GM04504 (cell line): ENCODE results near the gene DRC1.
A peak's percentile ranks its signal among the peaks of the same experiment; 100 is the strongest.
"Not testable (repeated sequence)": the region's sequence is repeated elsewhere in the genome, so short reads cannot be mapped to it uniquely, and the experiment has no call there.

Experiments
- DNase-seq: peaks from one replicate; pipeline ENCODE4 v3.0.0-alpha.2; 2012; ENCODE audit warnings: low read depth

Gene DRC1

DNA sequence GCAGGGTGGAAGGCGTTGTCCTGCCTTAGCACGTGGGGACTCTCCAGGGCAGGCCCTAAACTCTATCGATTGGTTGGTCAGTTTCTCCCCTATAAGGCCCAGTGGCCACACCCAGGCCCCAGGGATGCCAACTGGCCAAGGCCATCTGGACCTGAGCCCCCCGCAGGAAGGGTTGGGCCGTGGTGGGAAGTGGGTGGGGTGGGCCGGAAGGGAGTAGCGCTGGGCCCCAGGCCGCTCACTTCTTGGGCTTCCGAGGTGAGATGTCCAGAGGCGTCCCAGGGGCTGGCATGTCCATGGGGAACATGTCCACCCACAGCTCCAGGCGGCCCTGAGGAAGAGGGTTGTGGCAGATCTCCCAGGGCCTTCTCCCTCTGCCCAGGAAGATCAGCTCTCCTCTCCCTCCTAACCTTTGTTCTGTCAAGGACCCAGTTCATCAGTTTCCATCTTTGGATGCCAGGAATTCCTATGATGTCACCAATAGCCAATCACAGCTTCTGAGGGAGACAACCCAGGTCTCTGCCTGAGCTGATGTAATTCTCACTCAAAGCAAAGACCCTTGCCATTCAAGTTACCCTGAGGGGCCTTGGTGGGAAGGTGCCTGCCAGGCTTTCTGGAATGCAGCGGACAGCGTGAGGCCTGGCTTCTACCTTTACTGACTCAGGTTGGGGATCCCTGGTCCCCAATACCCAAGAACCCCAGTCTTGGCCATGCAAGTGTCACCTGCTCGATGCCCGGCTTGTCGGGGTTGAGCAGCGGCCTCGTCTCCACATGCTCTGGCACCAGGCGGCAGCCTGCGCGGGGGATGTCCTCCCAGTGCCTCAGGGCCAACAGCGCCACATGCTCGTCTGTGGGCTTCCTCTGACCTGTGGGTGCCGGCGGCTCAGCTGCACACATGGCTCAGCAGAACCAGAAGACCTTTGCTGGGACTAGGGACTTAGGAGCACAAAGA is 61.8 kb downstream of the DRC1 start:
- no peak for DNase-seq

DNA sequence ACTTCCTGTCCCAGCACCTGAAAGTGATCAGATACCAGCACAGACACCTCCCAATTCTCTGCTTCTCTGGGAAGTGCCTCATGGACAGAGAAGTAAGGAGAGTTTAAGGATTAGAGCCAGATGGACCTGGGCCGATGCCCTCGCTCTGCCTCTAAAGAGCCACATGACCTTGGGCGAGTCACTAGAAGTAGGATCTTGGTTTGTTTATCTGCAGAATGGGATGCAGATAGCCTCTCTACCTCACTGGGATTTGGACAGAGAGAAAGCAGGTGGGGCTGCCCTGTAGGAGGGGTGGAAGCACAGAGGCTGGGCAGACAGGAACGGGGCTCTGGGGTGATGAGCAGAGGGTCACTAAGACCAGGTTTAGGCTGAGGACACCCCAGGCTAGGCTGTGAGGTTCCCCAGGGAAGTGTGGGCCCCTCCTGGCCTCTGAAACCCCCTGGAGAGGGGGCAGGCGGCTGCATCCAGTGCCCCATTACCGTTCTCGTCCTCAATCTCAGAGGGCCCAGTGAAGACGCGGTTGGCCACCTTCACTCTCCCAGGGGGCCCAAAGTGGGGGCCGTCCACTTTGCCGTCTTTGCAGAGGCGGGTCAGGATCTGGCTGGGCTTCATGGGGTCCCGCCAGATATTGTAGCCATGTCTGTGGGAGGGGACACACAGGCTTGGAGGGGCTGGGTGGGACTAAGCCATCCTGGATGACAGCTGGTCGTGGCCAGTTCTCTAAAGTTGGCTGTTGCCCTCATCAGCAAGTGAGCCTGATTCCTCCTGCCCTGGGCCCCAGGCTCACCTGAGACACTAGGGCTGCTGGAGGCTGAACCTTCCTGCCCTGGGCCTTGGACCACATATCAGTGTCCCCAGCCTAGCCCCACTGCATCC is 62.9 kb downstream of the DRC1 start:
- DNase-seq, result no peak

DNA sequence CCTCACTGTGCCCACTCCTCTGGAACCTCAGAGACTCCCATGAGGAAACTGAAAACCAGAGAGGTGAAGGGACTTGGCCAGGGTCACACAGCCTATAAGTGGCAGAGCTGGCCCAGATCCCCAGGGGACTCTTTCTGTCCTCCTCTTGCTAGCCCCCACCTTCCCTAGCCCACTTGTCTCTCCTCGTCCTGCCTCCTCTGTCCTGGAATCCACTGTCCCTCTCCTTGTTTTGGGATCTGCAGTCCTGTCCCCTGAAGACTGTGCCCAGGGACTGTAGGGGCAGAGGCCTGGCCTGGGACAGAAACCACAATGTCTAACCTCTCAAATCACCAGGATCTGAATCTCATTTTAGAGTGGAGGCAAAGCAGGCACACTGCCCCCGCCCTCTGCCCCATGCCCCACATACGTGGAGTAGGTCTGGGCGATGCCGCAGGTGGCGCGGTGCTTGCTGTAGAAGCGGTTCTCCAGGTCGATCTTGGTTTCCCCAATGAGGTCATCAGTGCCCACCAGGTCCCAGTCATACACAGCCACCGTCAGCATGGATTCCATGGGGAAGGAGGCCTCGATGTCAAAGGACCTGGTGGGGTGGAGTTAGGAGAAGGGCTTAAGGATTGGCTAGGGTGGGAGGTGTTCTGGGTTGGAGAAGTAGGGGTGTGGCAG is 63.7 kb downstream of the DRC1 start:
- no peak for DNase-seq

DNA sequence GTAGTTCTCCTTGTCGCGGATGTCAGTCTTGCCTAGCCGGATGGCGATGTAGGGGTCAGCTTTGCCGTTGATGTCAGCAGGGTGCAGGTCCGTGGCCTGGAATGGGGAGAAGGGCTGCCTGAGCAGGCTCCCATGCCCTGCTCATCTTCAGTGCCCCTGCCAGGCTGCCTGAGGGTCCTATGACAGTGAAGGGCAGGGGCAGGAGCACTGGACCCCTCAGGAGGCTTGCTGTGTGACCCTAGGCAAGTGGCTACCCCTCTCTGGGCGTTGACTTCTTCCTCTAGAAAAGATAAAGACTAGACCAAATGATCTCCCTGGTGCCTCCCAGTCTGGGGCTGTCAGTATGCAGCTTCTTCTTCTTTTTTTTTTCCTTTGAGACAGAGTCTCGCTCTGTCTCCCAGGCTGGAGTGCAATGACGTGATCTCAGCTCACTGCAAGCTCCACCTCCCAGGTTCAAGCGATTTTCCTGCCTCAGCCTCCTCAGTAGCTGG is 64.3 kb downstream of the DRC1 start:
- DNase-seq, result no peak

DNA sequence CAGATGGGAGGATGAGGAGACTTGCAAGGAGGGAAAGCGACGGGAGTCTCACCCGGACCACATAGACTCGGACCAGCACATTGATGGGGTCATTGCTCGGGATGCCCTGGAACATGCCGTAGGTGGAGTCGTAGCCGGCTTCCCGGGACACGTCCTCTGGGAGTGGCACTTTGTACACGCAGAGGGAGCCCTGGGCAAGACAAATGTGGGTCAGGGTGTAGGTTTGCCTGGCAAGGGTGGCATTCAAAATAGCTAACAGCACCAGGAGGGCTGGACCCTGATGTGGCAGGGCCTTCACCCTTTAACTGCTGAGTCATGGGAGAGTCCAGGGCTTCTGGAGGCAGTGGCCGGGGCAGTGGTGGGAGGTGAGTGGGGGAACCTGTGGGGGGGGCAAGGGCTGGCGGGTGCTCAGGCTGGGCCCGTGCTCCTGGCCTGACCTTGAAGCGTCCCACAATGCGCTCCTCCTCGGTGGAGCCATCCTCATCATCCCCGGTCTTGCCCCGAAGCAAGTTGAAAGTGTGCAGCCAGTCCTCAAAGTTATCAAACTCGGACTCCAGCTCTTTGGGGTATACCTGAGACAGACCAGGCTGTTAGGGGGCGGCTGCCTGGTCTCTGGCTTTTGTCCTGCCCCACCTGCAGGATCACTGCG is 65.1 kb downstream of the DRC1 start:
- no peak for DNase-seq

DNA sequence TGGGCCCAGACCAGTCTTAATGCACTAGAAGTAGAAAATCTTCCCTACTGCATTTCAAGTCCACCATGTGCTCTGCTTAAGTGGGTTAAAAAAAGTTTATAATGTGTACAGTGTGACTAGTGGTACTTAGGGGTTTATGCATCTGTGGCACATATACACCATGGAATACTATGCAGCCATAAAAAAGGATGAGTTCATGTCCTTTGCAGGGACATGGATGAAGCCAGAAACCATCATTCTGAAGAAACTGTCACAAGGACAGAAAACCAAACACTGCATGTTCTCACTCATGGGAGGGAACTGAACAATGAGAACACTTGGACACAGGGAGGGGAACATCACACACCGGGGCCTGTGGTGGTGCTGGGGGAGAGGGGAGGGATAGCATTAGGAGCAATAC is 66.8 kb downstream of the DRC1 start:
- not testable (repeated sequence) for DNase-seq

DNA sequence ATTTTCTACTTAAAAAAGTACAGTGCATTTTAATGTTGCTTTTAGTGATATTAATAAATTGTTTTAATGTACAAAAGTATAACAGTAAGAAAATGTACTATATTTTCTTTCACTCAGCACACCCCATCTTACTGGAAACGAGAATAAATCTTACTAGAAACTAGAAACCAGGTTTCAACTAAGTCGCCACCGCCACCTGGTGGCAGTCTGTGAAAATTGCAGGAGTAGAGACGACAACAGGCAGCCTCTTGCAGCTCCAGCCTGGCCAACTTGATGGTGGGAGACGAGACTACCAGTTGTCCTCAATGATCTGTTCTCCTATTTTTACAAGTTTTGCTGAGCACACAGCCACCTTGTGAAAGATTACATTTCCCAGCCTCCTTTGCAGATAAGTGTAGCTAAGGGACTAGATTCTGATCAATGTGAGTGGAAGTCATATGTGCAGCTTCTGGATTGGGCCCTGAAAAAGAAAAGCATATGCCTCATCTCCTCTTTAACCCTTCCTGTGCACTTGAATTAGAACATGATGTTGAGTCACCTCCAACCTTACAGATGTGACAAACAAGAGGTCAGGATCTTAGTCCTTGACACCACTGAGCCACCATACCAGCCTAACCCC is 67.5 kb downstream of the DRC1 start:
- peak; percentile 8 for DNase-seq

DNA sequence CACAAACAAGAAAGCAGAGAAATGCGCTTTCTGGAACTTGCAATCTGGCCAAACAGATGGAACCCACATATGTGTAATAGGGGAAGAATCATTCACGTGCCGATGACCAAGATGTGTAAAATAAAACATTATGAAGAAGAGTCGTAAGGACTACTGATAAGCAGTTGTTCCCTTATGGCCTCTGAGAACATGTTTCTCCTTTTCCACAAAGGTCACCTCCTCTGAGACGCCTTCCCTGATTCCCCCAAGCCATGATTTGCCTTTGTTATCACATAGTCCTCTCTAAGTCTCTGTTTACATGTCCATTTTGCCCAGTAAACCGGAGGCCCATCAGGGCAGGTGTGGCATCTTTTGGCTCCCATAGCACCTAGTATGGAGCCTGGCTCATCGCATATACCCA is 68.2 kb downstream of the DRC1 start:
- no peak for DNase-seq

DNA sequence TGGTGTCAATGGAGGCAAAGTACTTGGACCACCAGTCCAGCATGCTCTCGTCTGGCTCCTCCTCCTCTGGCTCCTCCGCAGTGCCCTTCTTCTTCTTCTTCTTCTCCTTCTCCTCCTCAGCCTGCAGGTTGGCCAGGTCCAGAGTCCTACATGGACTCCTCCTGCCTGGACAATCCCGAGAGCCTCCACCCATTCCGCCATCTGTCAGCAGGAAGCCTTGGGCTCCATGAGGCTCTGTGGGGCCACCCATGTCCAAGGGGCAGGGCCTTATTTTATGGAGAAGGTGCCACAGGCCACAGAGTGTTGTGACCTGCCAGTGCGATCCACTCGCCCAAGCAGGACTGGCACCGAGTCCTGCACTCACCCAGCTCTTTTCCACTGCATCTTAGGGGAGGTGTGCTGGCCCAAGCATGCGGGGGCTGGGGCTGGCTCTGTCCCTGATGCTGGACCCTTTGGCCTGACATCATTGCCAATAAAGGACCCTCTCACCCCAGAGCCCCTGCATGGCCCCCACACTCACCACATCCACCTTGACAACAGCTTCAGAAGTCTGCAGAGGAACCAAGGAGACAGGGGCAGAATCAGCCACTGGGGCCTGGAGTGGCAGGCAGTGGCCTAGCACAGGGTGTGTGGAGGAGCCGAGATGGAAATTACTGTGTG is 69.0 kb downstream of the DRC1 start:
- DNase-seq, result no peak

DNA sequence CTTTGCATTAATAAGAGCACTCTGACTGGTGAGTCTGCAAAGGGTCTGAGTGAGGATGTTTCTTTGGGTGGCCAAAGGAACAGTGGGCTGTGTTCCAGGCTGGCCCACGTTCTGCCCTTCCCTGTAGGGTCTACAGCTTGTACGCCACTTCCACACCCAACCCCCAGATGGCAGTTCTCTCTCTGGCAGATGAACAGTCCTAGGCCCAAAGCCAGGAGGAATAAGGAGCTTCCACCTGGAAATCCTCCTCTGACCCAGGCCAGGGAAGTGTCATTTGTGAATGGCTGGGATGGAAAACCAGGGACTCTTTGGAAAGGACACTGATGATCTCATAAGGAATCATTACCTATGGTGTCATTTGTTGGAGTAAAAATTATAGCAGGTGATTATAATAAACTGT is 69.6 kb downstream of the DRC1 start:
- no peak for DNase-seq

DNA sequence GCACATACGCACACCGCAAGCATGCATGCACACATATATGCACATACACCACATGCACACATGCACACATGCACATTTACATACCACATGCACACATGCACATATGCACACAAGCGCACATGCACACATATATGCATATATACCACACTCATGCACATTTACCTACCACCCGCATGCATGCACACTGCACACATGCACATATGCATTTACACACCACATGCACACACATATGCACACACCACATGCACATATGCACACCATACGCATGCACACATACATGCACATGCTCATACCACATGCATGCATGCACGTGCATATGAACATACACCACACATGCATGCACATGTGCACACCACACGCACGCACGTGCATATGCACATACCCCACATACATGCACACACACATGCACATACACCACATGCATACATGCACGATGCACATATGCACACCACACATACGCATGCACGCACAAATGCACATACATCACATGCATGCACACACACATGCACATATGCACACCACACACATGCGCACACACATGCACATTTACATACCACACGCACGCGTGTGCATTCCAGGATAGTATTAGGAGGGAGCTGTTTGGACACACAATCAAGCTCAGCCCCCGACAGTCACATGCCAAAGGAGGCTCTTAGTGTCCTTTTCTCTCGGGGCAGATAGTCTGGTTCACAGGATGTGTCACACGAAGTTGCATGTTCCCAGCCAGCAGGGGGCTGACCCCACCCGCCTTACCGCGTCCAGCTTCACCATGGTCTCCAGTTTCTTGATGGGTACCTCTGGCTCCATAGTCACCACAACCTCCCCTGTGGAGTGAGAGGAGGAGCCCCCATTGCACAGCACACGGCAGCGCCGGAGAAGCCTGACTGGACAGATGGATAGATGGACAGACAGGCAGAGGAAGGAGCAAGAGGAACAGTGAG is 70.3 kb downstream of the DRC1 start:
- no peak for DNase-seq

DNA sequence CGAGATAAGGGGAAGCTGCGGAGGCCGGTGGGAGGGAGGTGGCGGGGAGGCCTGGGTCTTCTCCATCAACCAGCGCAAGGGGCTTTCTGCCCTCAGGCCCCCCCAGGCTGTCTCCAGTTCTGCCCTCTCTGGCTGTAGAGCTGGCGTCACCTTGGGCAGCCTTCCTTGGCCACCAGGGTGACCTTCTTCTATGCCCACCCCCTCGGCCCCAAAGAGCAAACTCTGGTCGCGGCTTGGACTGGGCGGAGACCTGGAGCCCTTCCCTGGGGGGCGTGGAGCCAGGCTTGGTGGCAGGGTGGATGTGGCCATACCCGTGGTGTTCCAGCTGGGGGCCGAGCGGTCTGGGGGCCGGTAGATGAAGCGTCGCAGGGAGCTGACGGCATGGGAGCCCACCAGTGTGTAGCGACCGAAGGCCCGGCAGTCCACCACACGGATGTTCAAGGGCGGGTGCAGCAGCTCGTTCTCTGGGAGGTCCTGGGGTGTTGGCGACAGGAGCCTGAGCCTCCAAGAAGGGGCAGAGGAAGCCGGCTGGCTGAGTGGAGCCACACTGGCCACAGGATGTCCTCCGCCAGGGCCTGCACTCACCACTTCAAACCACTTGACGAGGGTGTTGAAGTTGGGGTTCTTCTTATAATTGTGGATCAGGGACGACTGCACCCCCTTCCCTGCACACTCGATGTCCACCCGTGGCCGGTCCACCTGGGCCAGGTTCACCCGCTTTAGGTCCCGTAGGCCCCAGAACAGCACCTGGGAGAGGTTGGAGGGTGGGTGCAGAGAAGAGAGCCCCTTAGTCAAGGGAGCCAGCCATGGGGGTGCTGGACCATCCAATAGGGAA is 71.3 kb downstream of the DRC1 start:
- DNase-seq, result no peak

DNA sequence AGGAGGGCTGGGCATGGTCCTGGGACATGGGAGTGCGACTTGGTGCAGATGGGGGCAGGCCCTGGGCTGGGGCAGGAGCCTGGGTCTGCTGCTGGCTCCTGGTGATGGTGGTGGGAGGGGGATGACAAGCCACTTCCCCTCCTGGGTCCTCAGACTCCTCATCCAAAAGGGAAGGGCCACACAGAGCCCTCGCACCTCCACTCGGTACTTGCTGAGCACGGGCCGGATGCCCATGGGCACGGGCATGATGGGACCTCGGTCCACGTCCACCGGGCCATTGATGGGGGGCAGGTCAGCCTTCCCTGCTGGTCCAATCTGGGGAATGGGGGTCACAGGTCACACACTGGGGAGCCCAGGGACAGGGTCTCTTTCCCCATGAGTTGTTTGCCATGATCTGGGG is 72.1 kb downstream of the DRC1 start:
- no peak for DNase-seq

DNA sequence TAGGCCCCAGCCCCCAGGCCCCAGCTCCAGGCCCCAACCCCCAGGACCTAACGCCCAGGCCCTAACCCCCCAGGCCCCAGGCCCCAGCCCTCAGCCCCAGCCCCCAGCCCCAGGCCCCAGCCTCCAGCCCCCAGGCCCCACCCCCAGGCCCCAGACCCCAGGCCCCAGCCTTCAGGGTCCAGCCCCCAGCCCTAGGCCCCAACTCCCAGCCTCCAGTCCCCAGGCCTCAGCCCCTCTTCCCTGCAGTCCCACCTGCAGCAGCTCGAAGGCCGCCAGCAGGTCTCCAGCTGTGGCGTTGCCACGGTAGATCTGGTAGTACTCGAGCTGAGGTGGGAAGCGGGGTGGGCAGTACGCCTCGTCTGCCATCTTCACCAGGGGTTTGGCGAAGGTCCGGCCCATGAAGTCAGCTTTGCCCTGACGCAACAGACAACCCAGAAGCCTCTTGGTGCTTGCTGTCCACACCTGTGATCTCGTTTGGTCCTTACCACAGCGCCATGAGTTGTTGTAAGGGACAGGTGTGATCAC is 72.6 kb downstream of the DRC1 start:
- no peak for DNase-seq

DNA sequence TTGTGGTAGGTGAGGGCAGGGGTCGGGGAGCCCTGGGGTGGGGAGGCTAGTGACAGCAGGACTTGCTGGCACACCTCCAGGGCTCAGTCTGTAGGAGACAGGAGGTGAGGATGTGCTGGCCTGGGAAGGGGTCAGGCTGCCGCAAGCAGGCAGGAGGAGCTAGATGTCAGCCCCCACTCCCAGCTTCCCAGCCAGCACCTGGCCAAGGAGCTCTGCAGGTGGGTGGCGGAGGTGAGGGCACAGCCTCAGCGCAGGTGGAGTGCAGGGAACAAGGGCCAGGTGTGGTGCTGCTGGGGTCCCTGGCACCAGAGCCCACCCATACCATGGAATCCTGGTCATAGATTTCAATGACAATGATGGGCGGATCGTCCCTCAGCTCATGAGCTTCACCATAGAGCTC is 73.3 kb downstream of the DRC1 start:
- no peak for DNase-seq

DNA sequence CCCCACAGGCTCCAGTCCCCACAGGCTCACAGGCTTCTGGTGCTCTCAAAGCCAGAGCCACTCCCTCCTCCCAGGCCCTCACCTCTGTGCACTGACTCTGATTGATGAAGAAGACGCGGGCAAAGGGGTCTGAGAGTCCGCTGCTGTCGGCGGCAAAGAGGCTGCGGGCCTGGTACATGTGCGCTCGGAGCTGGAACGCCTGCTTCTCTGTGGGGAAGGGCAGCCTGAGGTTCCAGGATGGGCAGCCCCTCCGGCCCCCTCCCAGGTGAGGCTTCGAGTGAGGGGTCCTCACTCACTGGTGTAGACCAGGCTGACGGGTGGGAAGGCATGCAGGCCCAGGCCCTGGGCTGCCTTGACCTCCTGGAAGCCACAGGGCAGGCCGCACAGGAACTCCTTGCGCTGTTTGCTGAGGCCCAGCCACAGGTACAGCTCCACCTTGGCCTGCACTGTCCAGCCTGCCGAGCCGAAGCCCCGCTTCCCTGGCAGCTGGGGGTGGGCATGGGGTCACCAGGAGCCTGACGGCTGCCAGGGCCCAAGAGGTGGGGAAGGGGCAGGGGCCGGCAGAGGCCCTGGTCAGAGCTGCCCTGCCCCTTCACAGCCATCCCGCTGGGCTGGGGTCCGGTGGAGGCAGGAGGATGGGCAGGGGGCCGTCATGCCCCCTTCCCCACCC is 74.2 kb downstream of the DRC1 start:
- no peak for DNase-seq

DNA sequence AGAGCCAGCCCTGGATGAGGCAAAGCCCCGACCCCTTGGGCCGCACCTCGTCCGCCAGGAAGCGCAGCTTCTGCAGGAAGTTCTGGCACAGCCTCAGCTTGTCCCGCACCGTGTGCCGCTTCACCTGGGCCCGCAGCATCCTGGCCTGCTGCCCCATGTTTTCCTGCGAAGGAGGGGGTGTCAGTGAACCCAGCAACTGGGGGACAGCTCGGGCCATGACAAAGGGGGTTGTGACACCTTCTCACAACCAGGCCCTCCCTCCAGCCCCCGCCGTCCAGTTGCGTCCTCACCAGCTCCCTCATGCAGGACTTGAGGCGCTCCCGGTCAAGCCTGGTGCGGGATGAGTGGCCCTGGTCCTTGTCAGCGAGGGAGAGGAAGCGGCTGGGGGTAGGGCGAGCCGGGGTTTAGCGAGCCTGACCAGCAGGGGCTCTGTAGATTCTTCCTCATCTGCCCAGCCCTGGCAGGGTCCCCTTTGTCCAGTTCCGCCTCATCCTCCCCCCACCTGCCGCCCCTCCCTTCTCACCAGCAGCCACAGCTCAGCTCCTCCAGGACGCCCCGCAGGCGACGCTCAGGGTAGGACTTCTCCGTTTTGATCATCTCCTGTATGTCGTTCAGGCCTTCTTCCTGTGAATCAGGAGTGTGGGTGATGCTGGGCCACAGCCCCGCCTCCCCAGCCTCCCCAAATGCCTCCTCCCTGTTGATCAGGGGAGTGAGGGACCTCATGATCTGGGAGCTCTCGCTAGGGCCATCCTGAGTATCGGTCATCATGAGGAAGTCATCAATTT is 75.6 kb downstream of the DRC1 start:
- DNase-seq, result no peak
